Thyroid gland (tissue), 4 donors: ENCODE results near the gene CREBRF. TPM values are rescaled to one million over a fixed set of nuclear protein-coding genes. Genes with fewer than 3 reads are reported as not detected.

ENCODE experiments used
- DNase-seq, 2 donors: peaks; one replicate each; pipeline ENCODE4 v3.0.0-alpha.2; 2019
- H3K27ac ChIP-seq, 3 donors: fragments of 200-600 bp; sonication (generic); 1 replicate in 2 of 3; 2 replicates in 1 of 3; pipeline ENCODE4 v1.5.1; 2016 to 2019; ENCODE audit warnings: mild to moderate bottlenecking in 1 of 3, moderate library complexity in 1 of 3
- H3K27me3 ChIP-seq: fragments of 200-600 bp; sonication (generic); one replicate; pipeline ENCODE4 v1.5.1; 2019
- H3K36me3 ChIP-seq, 2 donors: fragments of 200-600 bp; sonication (generic); one replicate each; pipeline ENCODE4 v1.5.1; 2016 to 2019
- H3K4me1 ChIP-seq, 2 donors: fragments of 200-600 bp; sonication (generic); one replicate each; pipeline ENCODE4 v1.5.1; 2017 to 2019
- H3K4me3 ChIP-seq, 3 donors: fragments of 200-600 bp; sonication (generic); replicated peaks in 1 of 3; 1 replicate in 2 of 3; 2 replicates in 1 of 3; pipeline ENCODE4 v1.5.1; 2016; ENCODE audit warnings: mild to moderate bottlenecking in 1 of 3
- H3K9me3 ChIP-seq: fragments of 200-600 bp; sonication (generic); one replicate; pipeline ENCODE4 v1.5.1; 2017
- POLR2A ChIP-seq, 2 donors: fragments of 450-650 bp; IDR thresholded peaks; one replicate each; pipeline ENCODE4 v1.6.1; 2017; ENCODE audit warnings: antibody characterized with exemption in 2 of 2, mild to moderate bottlenecking in 2 of 2, moderate library complexity in 1 of 2
- WGBS, 2 donors: methylation state at CpG; one replicate each; pipeline ENCODE4 v1.1.5; 2017; 5-methylcytosine and 5-hydroxymethylcytosine counted together
- intact Hi-C: fragments of 100-400 bp; cut with DNase I; formaldehyde crosslinking; loops from one replicate; pipeline ENCODE4 v1.15.1; 2023
- total RNA-seq, 4 donors: library from RNA; depleted of rRNA; stranded (reverse); fragments of >200 nt; gene quantifications; one replicate each; pipeline ENCODE4 v1.2.3, GENCODE V29; 2016
- TF ChIP-seq, protein P1 (sequence below), 6 experiments: fragments of 200-600 bp in 3 of 6; fragments of 450-650 bp in 3 of 6; sonication (generic) in 3 of 6; IDR thresholded peaks; one replicate each; pipeline ENCODE4 v1.5.1; 2016 to 2019; ENCODE audit warnings: antibody characterized with exemption in 6 of 6, mild to moderate bottlenecking in 2 of 6, inconsistent platforms in 1 of 6, moderate library complexity in 1 of 6

Gene CREBRF
- total RNA-seq, 4 donors from 2014 or later, result 47.7 to 125 (median 77.3) TPM

GRCh38 chr5:173032730-173033129, 23.4 kb upstream of the CREBRF start:
- peak overlapping the region; percentile 87 to 90 (median 88) for H3K27ac ChIP-seq
- WGBS, 2 donors, result 96 to 98% methylated on average over 3 of the region's 3 CpGs
- peaks cover 66 to 71% of the 10 kb centered on the region in 2 donors for H3K4me1 ChIP-seq
- no peaks in the 10 kb centered on the region for H3K36me3 ChIP-seq
- H3K27me3 ChIP-seq, result no peaks in the 10 kb centered on the region
- no peak overlapping the region for H3K4me3 ChIP-seq
- no peak for TF ChIP-seq POLR2A (IDR thresholded peaks at IDR 0.05)
- TF ChIP-seq, protein P1, sequence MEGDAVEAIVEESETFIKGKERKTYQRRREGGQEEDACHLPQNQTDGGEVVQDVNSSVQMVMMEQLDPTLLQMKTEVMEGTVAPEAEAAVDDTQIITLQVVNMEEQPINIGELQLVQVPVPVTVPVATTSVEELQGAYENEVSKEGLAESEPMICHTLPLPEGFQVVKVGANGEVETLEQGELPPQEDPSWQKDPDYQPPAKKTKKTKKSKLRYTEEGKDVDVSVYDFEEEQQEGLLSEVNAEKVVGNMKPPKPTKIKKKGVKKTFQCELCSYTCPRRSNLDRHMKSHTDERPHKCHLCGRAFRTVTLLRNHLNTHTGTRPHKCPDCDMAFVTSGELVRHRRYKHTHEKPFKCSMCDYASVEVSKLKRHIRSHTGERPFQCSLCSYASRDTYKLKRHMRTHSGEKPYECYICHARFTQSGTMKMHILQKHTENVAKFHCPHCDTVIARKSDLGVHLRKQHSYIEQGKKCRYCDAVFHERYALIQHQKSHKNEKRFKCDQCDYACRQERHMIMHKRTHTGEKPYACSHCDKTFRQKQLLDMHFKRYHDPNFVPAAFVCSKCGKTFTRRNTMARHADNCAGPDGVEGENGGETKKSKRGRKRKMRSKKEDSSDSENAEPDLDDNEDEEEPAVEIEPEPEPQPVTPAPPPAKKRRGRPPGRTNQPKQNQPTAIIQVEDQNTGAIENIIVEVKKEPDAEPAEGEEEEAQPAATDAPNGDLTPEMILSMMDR (IDR thresholded peaks at IDR 0.05), result no peak
- no peak for DNase-seq
- intact Hi-C loops, result no loop called here
- no peaks in the 10 kb centered on the region for H3K9me3 ChIP-seq

DNA sequence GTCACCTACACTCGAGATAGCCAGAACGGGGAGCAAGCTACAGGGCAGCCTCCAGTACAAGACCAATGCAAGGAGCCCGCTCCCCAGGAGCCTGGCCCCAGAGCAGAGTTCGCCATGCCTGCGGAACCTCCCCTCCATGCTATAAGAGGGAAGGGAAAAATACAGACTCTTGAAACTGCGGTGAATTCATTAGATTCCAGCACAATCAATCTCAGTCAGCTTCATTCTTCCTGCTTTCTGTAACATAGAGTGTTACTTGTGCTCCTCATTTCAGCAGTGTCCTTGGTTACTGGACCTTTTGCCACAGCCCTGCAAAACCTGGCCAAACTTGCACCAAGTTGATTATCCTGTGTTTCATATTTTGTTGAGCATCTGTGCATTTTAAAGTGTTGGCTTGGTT, 22.2 kb upstream of the CREBRF start:
- DNase-seq, result peak in 1 of 2 donors; percentile 13
- intact Hi-C loops, result no loop called here
- no peak for TF ChIP-seq POLR2A (IDR thresholded peaks at IDR 0.05)
- TF ChIP-seq, protein P1 (IDR thresholded peaks at IDR 0.05), result no peak
- Histone ChIP-seq H3K36me3 (no peaks in the 10 kb centered on the region), H3K4me1 (peaks cover 56 to 67% of the 10 kb centered on the region in 2 donors), H3K9me3 (no peaks in the 10 kb centered on the region), H3K27me3 (no peaks in the 10 kb centered on the region), H3K4me3 (no peak overlapping the region), H3K27ac (peak overlapping the region; percentile 87 to 90 (median 88))
- WGBS, 2 donors, result 55 to 63% methylated on average over 6 of the region's 6 CpGs

DNA sequence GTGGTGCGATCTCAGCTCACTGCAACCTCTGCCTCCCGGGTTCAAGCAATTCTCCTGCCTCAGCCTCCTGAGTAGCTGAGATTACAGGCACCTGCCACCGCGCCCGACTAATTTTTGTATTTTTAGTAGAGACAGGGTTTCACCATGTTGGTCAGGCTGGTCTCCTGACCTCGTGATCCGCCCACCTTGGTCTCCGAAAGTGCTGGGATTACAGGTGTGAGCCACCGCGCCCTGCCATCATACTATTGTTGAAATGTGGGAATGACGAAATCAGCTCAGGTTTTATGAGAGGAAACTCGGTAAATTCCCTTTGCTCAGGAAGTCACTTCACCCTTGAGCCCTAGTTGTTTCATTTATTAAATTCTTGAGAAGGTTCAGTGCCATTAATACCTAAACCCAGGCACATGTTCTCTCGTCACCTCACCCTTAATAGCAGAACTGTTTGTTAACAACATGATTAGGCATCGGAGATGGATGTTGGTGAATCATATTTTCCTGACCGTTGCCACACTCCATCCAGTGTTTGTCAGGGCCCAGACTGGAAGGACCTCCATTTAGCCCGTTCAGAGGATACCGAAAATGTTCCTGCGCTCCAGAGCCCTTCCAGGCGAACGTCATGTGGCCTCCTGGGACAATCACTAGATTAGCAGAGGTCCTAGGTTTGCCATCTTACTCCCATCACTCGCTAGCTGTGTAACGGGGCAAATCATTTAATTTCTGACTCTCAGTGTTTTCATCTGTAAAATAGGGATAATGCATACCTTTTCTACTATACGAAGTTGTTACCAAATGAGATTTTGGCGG, 20.0 kb upstream of the CREBRF start:
- peak overlapping the region; percentile 87 to 90 (median 88) for H3K27ac ChIP-seq
- H3K27me3 ChIP-seq, result no peaks in the 10 kb centered on the region
- H3K9me3 ChIP-seq, result no peaks in the 10 kb centered on the region
- intact Hi-C loops, result no loop called here
- DNase-seq, result peak; percentile 36 to 41
- no peaks in the 10 kb centered on the region for H3K36me3 ChIP-seq
- H3K4me1 ChIP-seq, result peaks cover 44 to 57% of the 10 kb centered on the region in 2 donors
- WGBS, 2 donors, result 78 to 82% methylated on average over 24 of the region's 24 CpGs
- TF ChIP-seq, protein P1 (IDR thresholded peaks at IDR 0.05), result no peak
- no peak for TF ChIP-seq POLR2A (IDR thresholded peaks at IDR 0.05)
- no peak overlapping the region for H3K4me3 ChIP-seq

GRCh38 chr5:173039188-173039587, 17.0 kb upstream of the CREBRF start:
- WGBS, 2 donors, result 89 to 94% methylated on average over 3 of the region's 3 CpGs
- TF ChIP-seq, protein P1 (IDR thresholded peaks at IDR 0.05), result no peak
- no peak for TF ChIP-seq POLR2A (IDR thresholded peaks at IDR 0.05)
- intact Hi-C loops, result no loop called here
- DNase-seq, result no peak
- Histone ChIP-seq H3K27ac (no peak overlapping the region), H3K4me1 (peaks cover 26 to 41% of the 10 kb centered on the region in 2 donors), H3K4me3 (no peak overlapping the region), H3K36me3 (no peaks in the 10 kb centered on the region), H3K9me3 (no peaks in the 10 kb centered on the region), H3K27me3 (no peaks in the 10 kb centered on the region)

GRCh38 chr5:173039964-173040363, 16.2 kb upstream of the CREBRF start:
- Histone ChIP-seq H3K27ac (no peak overlapping the region), H3K4me3 (no peak overlapping the region), H3K4me1 (peaks cover 22 to 33% of the 10 kb centered on the region in 2 donors), H3K36me3 (no peaks in the 10 kb centered on the region), H3K27me3 (no peaks in the 10 kb centered on the region), H3K9me3 (no peaks in the 10 kb centered on the region)
- 95% methylated on average over 5 of the region's 5 CpGs for WGBS, 2 donors
- TF ChIP-seq POLR2A (IDR thresholded peaks at IDR 0.05), result no peak
- TF ChIP-seq, protein P1 (IDR thresholded peaks at IDR 0.05), result no peak
- no peak for DNase-seq
- intact Hi-C loops, result no loop called here
